ENCODE measurements around the gene FOXL1. TPM values are rescaled to one million over a fixed set of nuclear protein-coding genes. Genes with fewer than 3 reads are reported as not detected.
"Not testable (repeated sequence)": the region's sequence is repeated elsewhere in the genome, so short reads cannot be mapped to it uniquely, and the experiment has no call there.

FOXL1 gene
- polyA plus RNA-seq, 2 of the 4 experiments (the other 2 are of a cell fraction), result 0.48 to 0.70 TPM

DNA sequence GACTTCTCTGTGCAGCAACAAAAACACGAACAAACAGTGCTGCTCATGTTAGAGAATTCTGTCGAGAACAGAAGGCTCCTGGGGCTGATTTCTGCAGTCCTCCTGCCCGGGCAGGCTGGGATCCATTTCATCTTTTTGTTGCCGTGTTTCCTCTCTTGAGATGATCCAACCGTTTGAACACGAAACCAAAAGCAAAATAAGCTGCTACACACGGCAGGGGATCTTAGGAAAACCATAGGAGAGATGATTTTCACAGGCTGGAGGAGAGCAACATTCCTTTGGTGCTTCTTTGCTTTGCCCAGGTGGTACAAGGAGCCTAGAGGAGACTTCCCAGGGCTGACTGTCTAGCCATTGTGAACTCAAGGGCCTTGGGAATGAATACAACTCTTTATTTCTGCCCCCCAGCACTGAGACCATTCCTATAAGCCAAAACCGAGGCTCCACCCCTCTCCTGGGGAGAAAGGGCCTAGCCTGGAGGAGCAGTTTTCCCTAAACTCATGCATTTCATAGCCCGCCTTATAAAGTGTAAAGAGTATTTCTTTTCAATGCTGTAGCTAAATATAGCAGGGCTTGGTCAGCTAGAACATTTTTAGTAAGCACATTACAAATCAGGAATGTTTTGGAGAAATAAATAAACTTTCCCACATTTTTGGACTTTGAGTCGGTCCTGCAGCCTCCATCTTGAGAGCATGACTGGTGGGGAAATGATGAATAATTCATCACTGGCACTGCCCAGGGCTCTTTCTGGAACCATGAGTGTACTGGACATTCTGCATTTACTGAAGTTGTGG lies 7.7 kb downstream of the FOXL1 start (continued):
- TF ChIP-seq NPAS2 (CRISPR knock-in tag; IDR thresholded peaks at IDR 0.05; ENCODE audit: borderline replicate concordance) (no peak), POLR2A (IDR thresholded peaks at IDR 0.05; ENCODE audit: low read length) (no peak), CHD2 (IDR thresholded peaks at IDR 0.05; ENCODE audit: low read length, partially characterized antibody) (no peak), EHMT2 (IDR thresholded peaks at IDR 0.05; ENCODE audit: low read depth) (no peak)

DNA sequence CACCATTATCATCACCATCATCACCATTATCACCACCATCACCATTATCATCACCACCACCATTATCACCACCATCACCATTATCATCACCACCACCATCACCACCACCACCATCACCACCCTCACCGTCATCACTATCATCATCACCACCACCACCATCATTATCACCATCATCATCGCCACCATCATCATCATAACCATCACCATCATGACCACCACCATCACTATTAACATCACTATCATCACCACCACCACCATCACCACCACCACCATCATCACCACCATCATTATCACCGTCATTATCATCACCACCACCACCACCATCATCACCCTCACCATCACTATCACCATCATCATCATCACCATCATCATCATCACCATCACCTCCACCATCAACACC lies 9.1 kb downstream of the FOXL1 start:
- Histone ChIP-seq H3K4me3 (no peak overlapping the region), H3K9me3 (no peaks in the 10 kb centered on the region), H3K4me1 (peaks cover 53% of the 10 kb centered on the region), H3K4me2 (no peak overlapping the region), H3K27ac (no peak overlapping the region)
- ChIA-PET POLR2A (no interaction called here), CTCF (no interaction called here)
- WGBS (ENCODE audit: missing lambda C conversion rate), result 84% methylated on average over 3 of the region's 3 CpGs
- TF ChIP-seq CHD4 (IDR thresholded peaks at IDR 0.05; ENCODE audit: borderline replicate concordance) (no peak), TFCP2L1 (CRISPR knock-in tag; IDR thresholded peaks at IDR 0.05) (no peak), HDAC2 (IDR thresholded peaks at IDR 0.05) (no peak), MAZ (IDR thresholded peaks at IDR 0.05; ENCODE audit: borderline replicate concordance, low read depth, low read length) (no peak), ZC3H11A (IDR thresholded peaks at IDR 0.05) (no peak), ESRRA (IDR thresholded peaks at IDR 0.05; ENCODE audit: borderline replicate concordance, low read length) (no peak), FOSL2 (IDR thresholded peaks at IDR 0.05) (no peak), FOSL2 (CRISPR knock-in tag; IDR thresholded peaks at IDR 0.05) (no peak), TP53 (CRISPR knock-in tag; IDR thresholded peaks at IDR 0.05) (no peak), KDM5A (IDR thresholded peaks at IDR 0.05) (no peak)
- TF ChIP-seq, protein P1, sequence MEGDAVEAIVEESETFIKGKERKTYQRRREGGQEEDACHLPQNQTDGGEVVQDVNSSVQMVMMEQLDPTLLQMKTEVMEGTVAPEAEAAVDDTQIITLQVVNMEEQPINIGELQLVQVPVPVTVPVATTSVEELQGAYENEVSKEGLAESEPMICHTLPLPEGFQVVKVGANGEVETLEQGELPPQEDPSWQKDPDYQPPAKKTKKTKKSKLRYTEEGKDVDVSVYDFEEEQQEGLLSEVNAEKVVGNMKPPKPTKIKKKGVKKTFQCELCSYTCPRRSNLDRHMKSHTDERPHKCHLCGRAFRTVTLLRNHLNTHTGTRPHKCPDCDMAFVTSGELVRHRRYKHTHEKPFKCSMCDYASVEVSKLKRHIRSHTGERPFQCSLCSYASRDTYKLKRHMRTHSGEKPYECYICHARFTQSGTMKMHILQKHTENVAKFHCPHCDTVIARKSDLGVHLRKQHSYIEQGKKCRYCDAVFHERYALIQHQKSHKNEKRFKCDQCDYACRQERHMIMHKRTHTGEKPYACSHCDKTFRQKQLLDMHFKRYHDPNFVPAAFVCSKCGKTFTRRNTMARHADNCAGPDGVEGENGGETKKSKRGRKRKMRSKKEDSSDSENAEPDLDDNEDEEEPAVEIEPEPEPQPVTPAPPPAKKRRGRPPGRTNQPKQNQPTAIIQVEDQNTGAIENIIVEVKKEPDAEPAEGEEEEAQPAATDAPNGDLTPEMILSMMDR (IDR thresholded peaks at IDR 0.05), result no peak
- no peak for FAIRE-seq
- no peak for ATAC-seq
- DNase-seq (ENCODE audit: low read depth in 1 of 2, low spot score in 1 of 2), result no peak

DNA sequence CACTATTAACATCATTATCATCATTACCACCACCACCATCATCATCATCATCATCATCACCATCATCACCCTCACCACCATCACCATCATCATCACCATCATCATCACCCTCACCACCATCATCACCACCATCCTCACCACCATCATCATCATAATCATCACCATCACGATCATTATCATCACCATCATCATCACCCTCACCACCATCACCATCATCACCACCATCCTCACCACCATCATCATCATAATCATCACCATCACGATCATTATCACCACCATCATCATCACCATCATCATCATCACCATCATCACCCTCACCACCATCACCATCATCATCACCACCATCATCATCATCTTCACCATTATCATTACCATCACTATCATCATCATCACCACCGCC lies 9.6 kb downstream of the FOXL1 start:
- ATAC-seq; DNase-seq (ENCODE audit: low read depth in 1 of 2, low spot score in 1 of 2); H3K9me3 ChIP-seq; POLR2A ChIA-PET; FAIRE-seq; H3K4me2 ChIP-seq; H3K4me3 ChIP-seq; H3K27ac ChIP-seq: not testable (repeated sequence)
- WGBS (ENCODE audit: missing lambda C conversion rate), result 79% methylated on average over 3 of the region's 3 CpGs
- CTCF ChIA-PET, result interaction anchor here (0.9 kb wide), 1 partner anchor 97 kb away, joined by 4 read pairs; no protein-coding TSS in a partner anchor
- H3K4me1 ChIP-seq, result peaks cover 53% of the 10 kb centered on the region

DNA sequence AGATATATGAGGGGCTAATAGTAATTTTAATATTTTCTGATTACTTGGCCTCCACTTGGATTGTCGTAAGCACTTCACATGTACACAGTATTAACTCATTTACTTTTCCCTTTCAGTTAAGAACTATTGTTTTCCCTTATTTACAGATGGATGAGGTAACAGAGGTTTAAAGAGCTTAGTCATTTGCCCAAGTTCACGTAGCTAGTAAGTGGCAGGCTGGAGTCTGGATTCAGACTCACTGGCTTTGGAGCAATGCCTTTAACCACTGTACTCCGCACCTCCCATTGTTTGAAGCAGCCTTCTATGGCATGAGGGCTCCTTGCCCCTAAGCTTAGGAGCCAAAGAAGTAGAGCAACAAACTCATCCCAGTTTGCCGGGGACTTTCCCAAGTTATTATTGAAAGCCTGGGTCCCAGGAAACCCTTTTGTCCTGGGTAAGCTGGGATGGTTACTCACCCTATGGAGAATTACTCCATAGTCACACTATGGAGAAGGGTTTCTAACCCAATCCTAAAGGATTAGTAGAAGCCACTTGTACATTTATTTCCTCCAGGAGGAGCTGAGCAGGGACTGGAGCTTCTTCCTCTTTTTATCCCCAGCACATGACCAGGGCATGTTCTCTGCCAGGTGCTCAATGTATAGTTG lies 12.3 kb downstream of the FOXL1 start:
- FAIRE-seq, result no peak
- WGBS (ENCODE audit: missing lambda C conversion rate), result 5% methylated on average over 4 of the region's 4 CpGs
- peaks cover 34% of the 10 kb centered on the region for H3K4me1 ChIP-seq
- H3K4me3 ChIP-seq, result no peak overlapping the region
- ChIA-PET CTCF (interaction anchor here (1.0 to 1.2 kb wide), 4 partner anchors 15 to 472 kb away, joined by 3 to 4 read pairs (median 4); no protein-coding TSS in a partner anchor), POLR2A (interaction anchor here (0.9 kb wide), 2 partner anchors 13 to 74 kb away, joined by 3 read pairs; no protein-coding TSS in a partner anchor)
- peak; percentile 93 for ATAC-seq
- peak in 1 of 2 experiments; percentile 84 for DNase-seq (ENCODE audit: low read depth in 1 of 2, low spot score in 1 of 2)
- H3K9me3 ChIP-seq, result no peaks in the 10 kb centered on the region
- TF ChIP-seq JUNB (IDR thresholded peaks at IDR 0.05) (peak; percentile 66), CEBPB (IDR thresholded peaks at IDR 0.05) (peak; percentile 34 to 82; a peak in 3 of 4 replicates), FOSL2 (IDR thresholded peaks at IDR 0.05) (peak; percentile 64; the same call in 1 of the 2 replicates), FOSL2 (CRISPR knock-in tag; IDR thresholded peaks at IDR 0.05) (peak; percentile 83), GATA3 (IDR thresholded peaks at IDR 0.05; ENCODE audit: borderline replicate concordance) (peak; percentile 70; the same call in 1 of the 2 replicates), NFE2L2 (conservative IDR thresholded peaks at IDR 0.05; ENCODE audit: low read length) (no peak), RAD21 (conservative IDR thresholded peaks at IDR 0.05 in 1 of 2, IDR thresholded peaks at IDR 0.05 in 1 of 2) (peak; percentile 12 to 18; a peak in 1 of 5 replicates), MAFK (IDR thresholded peaks at IDR 0.05; ENCODE audit: partially characterized antibody) (peak; percentile 50), EP300 (IDR thresholded peaks at IDR 0.05) (peak; percentile 36 to 39; a peak in 1 of 5 replicates), TP53 (CRISPR knock-in tag; IDR thresholded peaks at IDR 0.05) (no peak), KDM5A (IDR thresholded peaks at IDR 0.05) (no peak), CBX8 (IDR thresholded peaks at IDR 0.05) (no peak), RARB (CRISPR knock-in tag; IDR thresholded peaks at IDR 0.05) (no peak), MAZ (IDR thresholded peaks at IDR 0.05; ENCODE audit: borderline replicate concordance, low read depth, low read length) (no peak)
- TF ChIP-seq, protein P2, sequence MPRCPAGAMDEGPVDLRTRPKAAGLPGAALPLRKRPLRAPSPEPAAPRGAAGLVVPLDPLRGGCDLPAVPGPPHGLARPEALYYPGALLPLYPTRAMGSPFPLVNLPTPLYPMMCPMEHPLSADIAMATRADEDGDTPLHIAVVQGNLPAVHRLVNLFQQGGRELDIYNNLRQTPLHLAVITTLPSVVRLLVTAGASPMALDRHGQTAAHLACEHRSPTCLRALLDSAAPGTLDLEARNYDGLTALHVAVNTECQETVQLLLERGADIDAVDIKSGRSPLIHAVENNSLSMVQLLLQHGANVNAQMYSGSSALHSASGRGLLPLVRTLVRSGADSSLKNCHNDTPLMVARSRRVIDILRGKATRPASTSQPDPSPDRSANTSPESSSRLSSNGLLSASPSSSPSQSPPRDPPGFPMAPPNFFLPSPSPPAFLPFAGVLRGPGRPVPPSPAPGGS (IDR thresholded peaks at IDR 0.05), result peak; percentile 57; the same call in 1 of the 3 replicates
- TF ChIP-seq, protein P3, sequence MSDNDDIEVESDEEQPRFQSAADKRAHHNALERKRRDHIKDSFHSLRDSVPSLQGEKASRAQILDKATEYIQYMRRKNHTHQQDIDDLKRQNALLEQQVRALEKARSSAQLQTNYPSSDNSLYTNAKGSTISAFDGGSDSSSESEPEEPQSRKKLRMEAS (IDR thresholded peaks at IDR 0.05), result peak; percentile 66; the same call in 1 of the 2 replicates
- TF ChIP-seq, protein P4, sequence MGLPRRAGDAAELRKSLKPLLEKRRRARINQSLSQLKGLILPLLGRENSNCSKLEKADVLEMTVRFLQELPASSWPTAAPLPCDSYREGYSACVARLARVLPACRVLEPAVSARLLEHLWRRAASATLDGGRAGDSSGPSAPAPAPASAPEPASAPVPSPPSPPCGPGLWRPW (IDR thresholded peaks at IDR 0.05), result no peak
- peak overlapping the region; percentile 71 for H3K4me2 ChIP-seq
- peak overlapping the region; percentile 84 to 86 for H3K27ac ChIP-seq
